HG02973 (cell line): ENCODE data around the gene ADGRD1.
"Not testable (repeated sequence)": the region's sequence is repeated elsewhere in the genome, so short reads cannot be mapped to it uniquely, and the experiment has no call there.

Source experiments
- ATAC-seq: cut with Tn5 transposase; IDR thresholded peaks from one replicate; pipeline ENCODE4 v1.9.1; 2021; ENCODE audit warnings: moderate library complexity; ENCODE audit not compliant: unreplicated experiment

Gene ADGRD1

GRCh38 chr12:130953771-130954543 is at the start of gene ADGRD1:
ADGRD1 (plus strand) TSS chr12:130953907; CDS start chr12:130954466, 559 bp downstream.
- ATAC-seq, result no peak

DNA sequence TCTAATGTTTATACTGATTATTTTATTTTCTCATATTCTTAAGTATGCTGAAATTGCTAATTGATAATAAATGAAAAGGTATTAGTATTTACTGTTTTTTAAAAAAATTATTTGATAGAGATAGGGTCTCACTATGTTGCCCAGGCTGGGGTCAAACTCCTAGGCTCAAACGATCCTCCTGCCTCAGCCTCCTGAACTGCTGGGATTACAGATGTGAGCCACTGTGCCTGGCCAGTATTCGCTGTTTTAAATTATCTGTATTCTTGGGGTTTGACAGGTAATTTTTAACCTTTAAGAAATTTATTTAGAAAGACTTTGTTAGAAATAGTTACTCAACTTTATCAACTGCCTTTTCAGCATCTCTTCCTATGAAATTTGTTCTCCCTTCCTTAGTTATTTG is 49.6 kb upstream of the ADGRD1 start:
- ATAC-seq, result no peak

- ATAC-seq, result not testable (repeated sequence)
These were observed 48.7 kb upstream of the ADGRD1 start for GRCh38 chr12:130904936-130905455.

DNA sequence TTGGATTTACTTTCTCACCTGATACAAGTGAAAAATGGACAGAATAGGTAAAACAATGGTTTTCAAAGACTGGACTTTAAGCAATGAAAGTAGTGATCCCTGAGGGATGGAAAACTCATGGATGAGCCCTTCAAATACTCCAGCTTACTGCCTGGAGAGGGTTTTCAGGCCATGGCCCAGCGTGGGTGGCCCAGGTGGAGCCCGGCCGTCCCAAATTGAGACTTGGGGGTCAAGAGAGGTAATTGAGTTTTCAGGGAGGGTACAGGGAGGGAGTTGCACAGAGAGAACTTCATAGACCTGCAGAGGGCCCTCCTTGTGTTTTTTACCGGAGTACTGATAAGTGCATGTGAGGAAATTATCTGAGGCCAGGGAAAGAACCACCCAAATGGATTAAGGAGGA is 44.6 kb upstream of the ADGRD1 start:
- no peak for ATAC-seq

- ATAC-seq, result no peak
These were observed 42.5 kb upstream of the ADGRD1 start for GRCh38 chr12:130911193-130911592.

- no peak for ATAC-seq
These were observed 41.8 kb upstream of the ADGRD1 start for GRCh38 chr12:130911933-130912332.

- ATAC-seq, result no peak
These were observed 37.3 kb upstream of the ADGRD1 start for GRCh38 chr12:130916241-130916911.

- ATAC-seq, result no peak
These were observed 36.1 kb upstream of the ADGRD1 start for GRCh38 chr12:130917607-130918006.

DNA sequence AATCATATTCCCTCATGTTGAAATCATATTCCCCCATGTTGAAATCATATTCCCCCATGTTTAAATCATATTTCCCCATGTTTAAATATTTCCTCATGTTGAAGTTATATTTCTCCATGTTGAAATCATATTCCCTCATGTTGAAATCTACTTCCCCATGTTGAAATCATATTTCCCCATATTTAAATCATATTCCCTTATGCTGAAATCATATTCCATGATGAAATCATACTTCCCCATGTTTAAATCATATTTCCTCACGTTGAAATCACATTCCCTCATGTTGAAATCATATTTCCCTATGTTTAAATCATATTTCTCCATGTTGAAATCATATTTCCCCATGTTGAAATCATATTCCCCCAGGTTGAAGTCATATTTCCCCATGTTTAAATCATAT is 34.6 kb upstream of the ADGRD1 start:
- ATAC-seq, result no peak

GRCh38 chr12:130920119-130920703 is 33.5 kb upstream of the ADGRD1 start:
- ATAC-seq, result no peak

GRCh38 chr12:130920723-130921381 is 32.9 kb upstream of the ADGRD1 start:
- ATAC-seq, result no peak

DNA sequence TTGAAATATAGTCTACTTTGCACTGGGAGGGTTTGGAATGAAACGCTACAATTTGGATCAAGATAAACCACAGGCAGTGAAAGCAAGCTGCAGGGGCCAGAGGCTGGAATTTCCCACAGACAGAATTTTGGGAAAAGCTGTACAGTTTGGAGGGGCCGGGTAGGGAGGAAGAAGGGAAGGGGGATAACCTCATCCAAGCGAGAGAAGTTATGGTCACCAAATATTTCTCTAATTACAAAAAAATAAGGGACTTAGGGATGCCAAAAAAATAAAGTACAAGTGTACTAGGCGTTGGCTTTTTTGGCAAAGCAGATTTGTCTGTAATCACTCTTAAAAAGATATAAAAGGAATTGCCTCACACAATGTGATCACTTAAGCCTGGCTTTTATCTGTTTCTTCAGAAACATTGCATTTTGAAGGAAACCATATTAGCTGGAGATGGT is 31.2 kb upstream of the ADGRD1 start:
- no peak for ATAC-seq

DNA sequence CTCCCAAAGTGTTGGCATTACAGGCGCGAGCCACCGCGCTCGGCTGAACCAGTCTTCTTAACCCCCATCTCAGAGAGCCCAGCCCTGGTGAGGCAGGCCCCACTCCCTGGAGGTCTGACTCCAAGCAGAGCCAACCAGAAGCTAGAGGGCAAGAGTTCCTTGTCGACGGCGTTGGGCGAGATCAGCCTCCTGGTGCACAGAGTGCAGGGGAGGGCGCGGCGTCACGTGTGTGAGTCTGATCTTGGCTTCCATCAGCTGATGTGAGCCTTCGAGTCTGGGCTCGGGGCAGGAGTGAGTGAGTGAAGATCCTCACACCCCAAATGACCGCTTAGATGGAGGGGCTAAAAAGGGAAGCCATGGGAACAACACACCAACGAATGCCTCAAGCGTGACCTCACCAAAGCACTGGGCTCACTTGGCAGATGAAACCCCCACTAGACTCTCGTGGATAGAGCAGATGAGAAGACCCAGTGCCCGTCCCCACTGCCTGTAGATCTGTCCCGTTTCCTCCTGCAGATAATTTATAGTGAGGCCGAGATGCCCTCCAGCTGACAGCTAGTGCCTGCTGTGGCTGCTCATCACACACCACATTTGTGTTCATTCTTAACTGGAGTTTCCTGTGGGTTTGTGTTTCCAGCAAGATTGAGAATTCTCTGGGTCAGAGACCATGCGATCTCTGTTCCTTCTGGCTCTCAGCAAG is 28.6 kb upstream of the ADGRD1 start:
- no peak for ATAC-seq

DNA sequence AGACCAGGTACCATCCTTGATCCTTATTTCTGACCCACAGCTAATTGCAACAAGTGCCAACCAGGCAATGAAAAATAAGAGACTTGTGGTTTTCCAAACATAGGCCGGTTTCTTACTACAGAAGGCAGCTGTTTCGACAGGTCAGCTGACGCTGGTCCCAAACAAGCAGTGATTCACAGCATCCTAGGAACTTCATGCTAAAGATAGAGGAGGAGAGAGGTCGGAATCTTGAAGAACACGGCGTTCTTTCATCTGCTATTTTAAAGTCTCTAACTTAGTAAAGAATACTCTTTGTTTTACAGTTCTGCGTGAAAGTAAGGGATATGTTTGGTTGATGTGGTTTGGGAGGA is 28.1 kb upstream of the ADGRD1 start:
- ATAC-seq, result no peak

- ATAC-seq, result no peak
These were observed 24.3 kb upstream of the ADGRD1 start for GRCh38 chr12:130929363-130929762.

- no peak for ATAC-seq
These were observed 21.4 kb upstream of the ADGRD1 start for GRCh38 chr12:130932061-130932930.

GRCh38 chr12:130933269-130933995 is 20.3 kb upstream of the ADGRD1 start:
- no peak for ATAC-seq

DNA sequence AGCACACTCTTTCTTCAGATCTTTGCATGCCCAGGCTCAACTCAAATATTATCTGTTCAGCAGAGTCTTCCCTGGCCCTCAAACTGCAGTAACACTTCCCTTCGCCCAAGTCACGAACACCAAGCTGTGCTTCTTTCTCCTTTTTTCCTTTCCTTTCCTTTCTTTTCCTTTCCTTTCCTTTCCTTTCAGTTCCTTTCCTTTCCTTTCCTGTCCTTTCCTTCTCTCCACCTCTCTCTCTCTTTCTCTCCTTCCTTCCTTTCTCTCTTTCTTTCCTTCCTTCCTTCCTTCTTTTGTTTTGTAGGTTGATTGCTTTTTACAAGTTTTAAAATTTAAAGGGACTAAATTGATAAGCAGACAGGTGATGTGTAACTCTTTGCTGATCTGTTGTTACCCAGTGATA is 19.0 kb upstream of the ADGRD1 start:
- ATAC-seq, result no peak

DNA sequence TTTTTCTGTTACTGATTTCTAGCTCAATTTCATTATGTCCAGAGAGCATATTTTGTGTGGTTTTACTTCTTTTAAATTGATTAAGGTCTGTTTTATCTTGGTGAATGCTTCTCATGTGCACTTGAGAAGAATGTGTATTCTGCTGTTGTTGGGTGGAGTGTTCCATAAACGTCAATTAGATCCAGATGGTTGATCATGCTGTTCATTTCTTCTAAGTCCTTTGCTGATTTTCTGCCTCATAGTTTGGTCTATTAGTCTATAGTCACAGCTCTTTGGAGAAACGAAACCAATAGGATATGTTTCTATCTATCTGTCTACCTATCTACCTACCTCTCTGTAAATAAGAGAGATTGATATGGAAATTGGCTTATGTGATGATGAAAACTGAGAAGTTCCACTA is 17.1 kb upstream of the ADGRD1 start:
- no peak for ATAC-seq
